OCI-LY1 (cell line): ENCODE data around the gene FRMD4A.

ENCODE experiments used
- H2AFZ ChIP-seq: fragments of 200-600 bp; sonication (generic), shearing (Covaris generic); 2 replicates; pipeline ENCODE4 v1.6.0; 2014; ENCODE audit warnings: antibody characterized with exemption, mild to moderate bottlenecking, low read length
- H3F3A ChIP-seq: fragments of 200-600 bp; sonication (generic), shearing (Covaris generic); 2 replicates; pipeline ENCODE4 v1.6.0; 2014; ENCODE audit warnings: mild to moderate bottlenecking, antibody characterized with exemption, low read length, moderate library complexity; ENCODE audit not compliant: insufficient read depth
- H3K27ac ChIP-seq: fragments of 200-600 bp; sonication (generic); 2 replicates; pipeline ENCODE4 v1.5.1; 2014; ENCODE audit warnings: low read length, mixed run types, mild to moderate bottlenecking, low read depth; ENCODE audit not compliant: poor library complexity, severe bottlenecking
- H3K27me3 ChIP-seq: fragments of 200-600 bp; sonication (generic); 2 replicates; pipeline ENCODE4 v1.6.0; 2014; ENCODE audit warnings: antibody characterized with exemption, mild to moderate bottlenecking, low read length, moderate library complexity; ENCODE audit not compliant: insufficient read depth
- H3K36me3 ChIP-seq: fragments of 200-600 bp; sonication (generic); 2 replicates; pipeline ENCODE4 v1.6.1; 2014; ENCODE audit warnings: mild to moderate bottlenecking, antibody characterized with exemption, low read length, moderate library complexity, mixed read lengths; ENCODE audit not compliant: insufficient read depth
- H3K4me1 ChIP-seq: fragments of 200-600 bp; sonication (generic); 2 replicates; pipeline ENCODE4 v1.5.1; 2014; ENCODE audit warnings: mild to moderate bottlenecking, low read length, moderate library complexity; ENCODE audit not compliant: insufficient read depth, severe bottlenecking
- H3K4me2 ChIP-seq: fragments of 200-600 bp; sonication (generic), shearing (Covaris generic); 2 replicates; pipeline ENCODE4 v1.6.1; 2014; ENCODE audit warnings: low read length
- H3K4me3 ChIP-seq: fragments of 200-600 bp; sonication (generic); 2 replicates; pipeline ENCODE4 v1.5.1; 2014; ENCODE audit warnings: low read length, low read depth, mild to moderate bottlenecking, mixed read lengths; ENCODE audit not compliant: poor library complexity, severe bottlenecking
- H3K79me2 ChIP-seq: fragments of 200-600 bp; shearing (Covaris generic); 2 replicates; pipeline ENCODE4 v1.6.1; 2016; ENCODE audit warnings: mixed run types, low read length, mixed read lengths; ENCODE audit not compliant: insufficient read depth
- H3K9ac ChIP-seq: fragments of 200-600 bp; sonication (generic), shearing (Covaris generic); 2 replicates; pipeline ENCODE4 v1.6.1; 2014; ENCODE audit warnings: mild to moderate bottlenecking, low read length, mixed read lengths
- H3K9me2 ChIP-seq: fragments of 200-600 bp; sonication (generic), shearing (Covaris generic); 2 replicates; pipeline ENCODE4 v1.6.1; 2014; ENCODE audit warnings: low read depth, mild to moderate bottlenecking, low read length, mixed read lengths
- H3K9me3 ChIP-seq: fragments of 200-600 bp; shearing (Covaris generic); 2 replicates; pipeline ENCODE4 v1.6.1; 2014; ENCODE audit warnings: low read length, mixed read lengths
- H4K20me1 ChIP-seq: fragments of 200-600 bp; sonication (generic), shearing (Covaris generic); 2 replicates; pipeline ENCODE4 v1.6.0; 2016; ENCODE audit warnings: mild to moderate bottlenecking, low read length; ENCODE audit not compliant: insufficient read depth
- CTCF ChIP-seq: fragments of 200-600 bp; sonication (generic), shearing (Covaris generic); IDR thresholded peaks from 2 replicates; pipeline ENCODE4 v1.5.1; 2017; ENCODE audit warnings: mild to moderate bottlenecking, antibody characterized with exemption, low read length, moderate library complexity, mixed read lengths
- EZH2 ChIP-seq: fragments of 200-600 bp; sonication (generic), shearing (Covaris generic); IDR thresholded peaks from 2 replicates; pipeline ENCODE4 v1.8.0; 2017; ENCODE audit warnings: borderline replicate concordance, mixed run types, mild to moderate bottlenecking, antibody characterized with exemption, low read length, moderate library complexity, mixed read lengths

Gene FRMD4A

GRCh38 chr10:13705526-13706174, 625.1 kb downstream of the FRMD4A start:
- no peaks in the 10 kb centered on the region for H3K9me2 ChIP-seq
- no peaks in the 10 kb centered on the region for H3K36me3 ChIP-seq
- TF ChIP-seq CTCF (no peak), EZH2 (no peak)
- H3K9me3 ChIP-seq: no peaks in the 10 kb centered on the region
- H3K4me3 ChIP-seq: no peak overlapping the region
- H3K79me2 ChIP-seq: no peaks in the 10 kb centered on the region
- H2AFZ ChIP-seq: no peak overlapping the region
- H3K27ac ChIP-seq: no peak overlapping the region
- H3K4me2 ChIP-seq: no peak overlapping the region
- H3K4me1 ChIP-seq: no peaks in the 10 kb centered on the region
- H3F3A ChIP-seq: no peaks in the 10 kb centered on the region
- H3K27me3 ChIP-seq: 0 out of 2 replicates have a peak, but pooled peaks cover 4% of the 10 kb centered on the region
- no peak overlapping the region for H3K9ac ChIP-seq
- H4K20me1 ChIP-seq: no peaks in the 10 kb centered on the region

- no peak overlapping the region for H3K9ac ChIP-seq
- no peaks in the 10 kb centered on the region for H3F3A ChIP-seq
- H2AFZ ChIP-seq: no peak overlapping the region
- no peak overlapping the region for H3K4me2 ChIP-seq
- H3K27me3 ChIP-seq: 0 out of 2 replicates have a peak, but pooled peaks cover 4% of the 10 kb centered on the region
- no peak overlapping the region for H3K4me3 ChIP-seq
- H3K79me2 ChIP-seq: no peaks in the 10 kb centered on the region
- no peaks in the 10 kb centered on the region for H3K36me3 ChIP-seq
- no peaks in the 10 kb centered on the region for H3K9me2 ChIP-seq
- H4K20me1 ChIP-seq: no peaks in the 10 kb centered on the region
- no peak overlapping the region for H3K27ac ChIP-seq
- TF ChIP-seq EZH2 (no peak), CTCF (no peak)
- H3K4me1 ChIP-seq: no peaks in the 10 kb centered on the region
- H3K9me3 ChIP-seq: no peaks in the 10 kb centered on the region
Measured at GRCh38 chr10:13704964-13705363, 625.8 kb downstream of the FRMD4A start.

- no peaks in the 10 kb centered on the region for H4K20me1 ChIP-seq
- H3K9ac ChIP-seq: no peak overlapping the region
- H2AFZ ChIP-seq: no peak overlapping the region
- no peaks in the 10 kb centered on the region for H3F3A ChIP-seq
- no peaks in the 10 kb centered on the region for H3K9me2 ChIP-seq
- H3K4me2 ChIP-seq: no peak overlapping the region
- no peak overlapping the region for H3K4me3 ChIP-seq
- TF ChIP-seq EZH2 (no peak), CTCF (no peak)
- 0 out of 2 replicates have a peak, but pooled peaks cover 4% of the 10 kb centered on the region for H3K27me3 ChIP-seq
- no peaks in the 10 kb centered on the region for H3K9me3 ChIP-seq
- no peaks in the 10 kb centered on the region for H3K36me3 ChIP-seq
- no peaks in the 10 kb centered on the region for H3K79me2 ChIP-seq
- H3K4me1 ChIP-seq: no peaks in the 10 kb centered on the region
- H3K27ac ChIP-seq: no peak overlapping the region
Measured at GRCh38 chr10:13703997-13704536, 626.7 kb downstream of the FRMD4A start.
